GM18502 (cell line): Measurements from ENCODE around the gene PRSS1.
A peak's percentile ranks its signal among the peaks of the same experiment; 100 is the strongest.
"Not testable (repeated sequence)": the region's sequence is repeated elsewhere in the genome, so short reads cannot be mapped to it uniquely, and the experiment has no call there.

ENCODE experiments used
- ATAC-seq: cut with Tn5 transposase; IDR thresholded peaks from one replicate; pipeline ENCODE4 v1.9.1; 2021; ENCODE audit warnings: mild to moderate bottlenecking; ENCODE audit not compliant: unreplicated experiment, poor library complexity

PRSS1 gene

GRCh38 chr7:142772051-142772450, 22.8 kb downstream of the PRSS1 start:
- no peak for ATAC-seq

- ATAC-seq = no peak
Measured at GRCh38 chr7:142772673-142773072, 23.4 kb downstream of the PRSS1 start.

- ATAC-seq = no peak
Measured at GRCh38 chr7:142773230-142773629, 24.0 kb downstream of the PRSS1 start.

DNA sequence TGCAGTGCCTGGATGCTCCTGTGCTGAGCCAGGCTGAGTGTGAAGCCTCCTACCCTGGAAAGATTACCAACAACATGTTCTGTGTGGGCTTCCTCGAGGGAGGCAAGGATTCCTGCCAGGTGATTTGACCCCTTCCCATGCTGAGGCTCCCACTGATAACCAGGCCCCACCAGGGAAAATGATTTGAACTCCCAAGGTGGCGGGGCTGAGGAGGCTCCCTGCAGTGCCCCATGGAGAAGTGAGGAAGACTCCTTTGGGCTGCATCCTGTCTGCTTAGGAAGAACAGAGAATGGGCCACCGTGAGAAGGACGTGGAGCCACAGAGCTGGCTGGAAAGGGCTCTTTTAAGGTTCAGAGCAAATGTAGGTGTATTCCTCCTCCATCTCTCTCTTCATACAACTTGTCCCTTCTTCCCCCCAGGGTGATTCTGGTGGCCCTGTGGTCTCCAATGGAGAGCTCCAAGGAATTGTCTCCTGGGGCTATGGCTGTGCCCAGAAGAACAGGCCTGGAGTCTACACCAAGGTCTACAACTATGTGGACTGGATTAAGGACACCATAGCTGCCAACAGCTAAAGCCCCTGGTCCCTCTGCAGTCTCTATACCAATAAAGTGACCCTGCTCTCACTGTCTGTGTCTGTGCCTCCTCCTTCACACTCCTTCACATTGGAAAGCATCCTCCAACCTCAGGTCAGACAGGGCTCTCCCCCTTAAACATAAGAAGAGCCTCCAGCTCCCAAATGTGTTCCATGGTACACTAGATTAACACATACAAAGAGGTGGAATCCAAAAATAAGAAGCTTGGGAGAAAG, 24.9 kb downstream of the PRSS1 start:
- no peak for ATAC-seq

- ATAC-seq = no peak
Measured at GRCh38 chr7:142774826-142775225, 25.6 kb downstream of the PRSS1 start.

- not testable (repeated sequence) for ATAC-seq
Measured at GRCh38 chr7:142775351-142776115, 26.3 kb downstream of the PRSS1 start.

- ATAC-seq = no peak
Measured at GRCh38 chr7:142776206-142776844, 27.1 kb downstream of the PRSS1 start.

- ATAC-seq = not testable (repeated sequence)
Measured at GRCh38 chr7:142776845-142777225, 27.6 kb downstream of the PRSS1 start.

- ATAC-seq = no peak
Measured at GRCh38 chr7:142777318-142777717, 28.0 kb downstream of the PRSS1 start.

DNA sequence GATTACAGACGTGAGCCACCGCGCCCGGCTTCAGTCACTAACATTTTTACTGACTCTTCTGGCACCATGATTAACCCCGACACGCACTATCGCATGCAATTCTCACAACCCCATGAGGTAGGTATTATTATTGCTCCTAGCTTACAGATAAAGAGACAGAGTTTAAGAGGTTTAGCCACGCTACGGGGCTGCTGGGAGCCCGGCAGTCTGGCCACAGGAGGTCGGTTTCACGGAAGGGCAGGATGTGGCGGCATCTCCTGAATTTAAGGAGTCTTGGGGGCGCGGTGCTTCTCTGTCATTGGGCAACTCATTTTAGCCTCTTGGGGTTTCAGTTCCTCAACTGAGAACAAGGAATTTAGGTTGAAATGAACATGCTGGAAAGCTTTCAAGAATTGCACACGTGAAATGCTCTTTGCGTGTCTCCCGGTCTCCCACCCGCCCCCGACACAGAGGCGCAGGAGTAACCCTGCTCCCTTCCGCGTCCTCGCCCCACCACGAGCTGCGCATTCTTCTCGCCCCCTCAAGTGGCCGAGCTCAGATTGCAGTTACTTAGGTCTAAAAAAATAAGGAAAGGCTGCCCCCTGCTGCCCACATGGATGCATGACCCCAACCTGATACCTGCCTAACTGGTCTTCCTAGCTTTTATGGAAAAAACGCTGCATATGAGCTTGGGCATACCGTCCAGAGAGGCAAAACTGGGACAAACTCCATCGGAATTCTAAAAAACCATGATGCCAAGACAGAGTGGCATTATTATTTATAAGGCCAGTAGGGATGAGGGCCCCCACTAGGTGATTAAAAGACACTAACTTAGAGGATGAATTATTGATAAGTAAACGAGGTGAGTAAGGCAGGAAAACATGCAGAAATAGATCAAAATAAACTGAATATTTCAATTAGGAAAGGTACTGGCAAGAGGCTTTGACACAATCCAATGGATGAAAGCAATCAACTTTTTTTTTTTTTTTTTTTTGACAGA, 33.9 kb downstream of the PRSS1 start:
- peak; percentile 94 for ATAC-seq

DNA sequence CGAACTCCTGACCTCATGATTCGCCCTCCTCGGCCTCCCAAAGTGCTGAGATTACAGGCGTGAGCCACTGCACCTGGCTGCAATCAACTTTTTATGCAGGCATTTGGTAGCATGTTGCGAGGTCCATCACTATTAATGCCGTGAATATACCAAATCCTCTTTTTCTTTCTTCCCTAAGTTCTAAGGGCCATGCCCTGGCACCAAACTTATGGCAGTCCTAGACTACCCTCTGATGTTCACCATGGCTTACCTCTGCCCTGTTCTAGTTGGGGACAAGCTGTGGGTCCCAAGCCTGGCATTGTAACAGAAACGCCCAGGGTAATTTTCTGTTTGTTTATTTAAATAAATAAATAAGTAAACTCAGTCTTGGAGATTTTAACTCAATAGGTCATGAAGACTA, 34.8 kb downstream of the PRSS1 start:
- no peak for ATAC-seq

GRCh38 chr7:142784716-142785115, 35.4 kb downstream of the PRSS1 start:
- no peak for ATAC-seq

DNA sequence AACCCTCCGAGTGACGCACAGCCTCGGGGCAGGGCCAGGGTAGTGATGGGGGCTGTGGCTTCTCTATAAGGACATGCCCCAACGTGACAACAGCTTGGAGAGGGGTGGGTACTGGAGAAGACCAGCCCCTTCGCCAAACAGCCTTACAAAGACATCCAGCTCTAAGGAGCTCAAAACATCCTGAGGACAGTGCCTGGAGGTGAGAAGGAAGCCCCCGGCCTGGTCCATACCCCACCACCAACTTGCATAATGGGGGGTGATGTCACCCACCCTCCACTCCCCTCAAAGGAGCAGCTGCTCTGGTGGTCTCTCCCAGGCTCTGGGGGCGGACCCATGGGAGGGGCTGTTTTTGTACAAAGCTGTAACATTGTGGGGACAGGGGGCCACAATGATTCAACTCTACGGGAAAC, 36.6 kb downstream of the PRSS1 start:
- no peak for ATAC-seq

DNA sequence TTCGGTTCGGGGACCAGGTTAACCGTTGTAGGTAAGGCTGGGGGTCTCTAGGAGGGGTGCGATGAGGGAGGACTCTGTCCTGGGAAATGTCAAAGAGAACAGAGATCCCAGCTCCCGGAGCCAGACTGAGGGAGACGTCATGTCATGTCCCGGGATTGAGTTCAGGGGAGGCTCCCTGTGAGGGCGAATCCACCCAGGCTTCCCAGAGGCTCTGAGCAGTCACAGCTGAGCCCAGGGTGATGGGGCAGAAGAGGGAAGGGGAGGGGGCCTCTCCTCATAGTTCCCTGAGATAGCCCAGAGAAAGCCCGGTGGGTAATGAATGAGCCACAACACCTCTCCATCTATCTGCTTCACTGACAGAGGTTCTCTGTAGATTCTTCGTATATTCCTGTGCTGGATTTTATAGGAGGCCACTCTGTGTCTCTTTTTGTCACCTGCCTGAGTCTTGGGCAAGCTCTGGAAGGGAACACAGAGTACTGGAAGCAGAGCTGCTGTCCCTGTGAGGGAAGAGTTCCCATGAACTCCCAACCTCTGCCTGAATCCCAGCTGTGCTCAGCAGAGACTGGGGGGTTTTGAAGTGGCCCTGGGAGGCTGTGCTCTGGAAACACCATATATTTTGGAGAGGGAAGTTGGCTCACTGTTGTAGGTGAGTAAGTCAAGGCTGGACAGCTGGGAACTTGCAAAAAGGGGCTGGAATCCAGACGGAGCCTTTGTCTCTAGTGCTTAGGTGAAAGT, 37.9 kb downstream of the PRSS1 start:
- no peak for ATAC-seq

GRCh38 chr7:142787783-142788182, 38.5 kb downstream of the PRSS1 start:
- no peak for ATAC-seq

DNA sequence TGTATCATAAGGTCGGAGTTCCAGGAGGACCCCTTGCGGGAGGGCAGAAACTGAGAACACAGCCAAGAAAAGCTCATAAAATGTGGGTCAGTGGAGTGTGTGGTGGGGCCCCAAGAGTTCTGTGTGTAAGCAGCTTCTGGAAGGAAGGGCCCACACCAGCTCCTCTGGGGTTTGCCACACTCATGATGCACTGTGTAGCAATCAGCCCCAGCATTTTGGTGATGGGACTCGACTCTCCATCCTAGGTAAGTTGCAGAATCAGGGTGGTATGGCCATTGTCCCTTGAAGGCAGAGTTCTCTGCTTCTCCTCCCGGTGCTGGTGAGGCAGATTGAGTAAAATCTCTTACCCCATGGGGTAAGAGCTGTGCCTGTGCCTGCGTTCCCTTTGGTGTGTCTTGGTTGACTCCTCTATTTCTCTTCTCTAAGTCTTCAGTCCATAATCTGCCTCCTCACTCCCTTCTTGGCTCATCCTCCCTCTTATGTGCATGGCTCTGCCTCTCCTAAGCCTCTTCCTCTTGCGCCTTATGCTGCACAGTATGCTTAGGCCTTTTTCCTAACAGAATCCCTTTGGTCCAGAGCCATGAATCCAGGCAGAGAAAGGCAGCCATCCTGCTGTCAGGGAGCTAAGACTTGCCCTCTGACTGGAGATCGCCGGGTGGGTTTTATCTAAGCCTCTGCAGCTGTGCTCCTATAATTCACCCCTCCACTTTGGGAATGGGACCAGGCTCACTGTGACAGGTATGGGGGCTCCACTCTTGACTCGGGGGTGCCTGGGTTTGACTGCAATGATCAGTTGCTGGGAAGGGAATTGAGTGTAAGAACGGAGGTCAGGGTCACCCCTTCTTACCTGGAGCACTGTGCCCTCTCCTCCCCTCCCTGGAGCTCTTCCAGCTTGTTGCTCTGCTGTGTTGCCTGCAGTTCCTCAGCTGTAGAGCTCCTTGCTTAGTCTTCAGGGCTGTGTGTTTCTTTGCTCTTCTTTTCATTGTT, 39.3 kb downstream of the PRSS1 start:
- ATAC-seq = no peak

DNA sequence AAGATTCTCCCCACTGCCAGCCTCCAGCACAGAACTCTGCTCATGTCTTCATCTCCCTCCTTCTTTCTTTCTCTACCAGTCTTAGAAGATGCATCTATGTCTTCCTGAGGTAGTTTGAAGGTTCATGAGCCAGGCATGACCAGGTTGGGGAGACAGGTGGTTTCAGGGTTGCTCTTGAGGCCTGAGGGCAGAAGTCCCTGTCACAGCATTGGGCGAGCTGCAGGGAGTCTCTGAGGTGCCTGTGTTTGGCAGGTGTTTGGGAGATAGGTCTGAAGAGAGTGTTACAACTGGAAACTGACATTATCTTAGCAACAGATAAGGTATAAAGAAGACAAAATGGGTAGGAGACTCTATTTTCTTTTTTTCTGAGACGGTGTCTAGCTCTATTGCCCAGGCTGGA, 40.2 kb downstream of the PRSS1 start:
- ATAC-seq = no peak

DNA sequence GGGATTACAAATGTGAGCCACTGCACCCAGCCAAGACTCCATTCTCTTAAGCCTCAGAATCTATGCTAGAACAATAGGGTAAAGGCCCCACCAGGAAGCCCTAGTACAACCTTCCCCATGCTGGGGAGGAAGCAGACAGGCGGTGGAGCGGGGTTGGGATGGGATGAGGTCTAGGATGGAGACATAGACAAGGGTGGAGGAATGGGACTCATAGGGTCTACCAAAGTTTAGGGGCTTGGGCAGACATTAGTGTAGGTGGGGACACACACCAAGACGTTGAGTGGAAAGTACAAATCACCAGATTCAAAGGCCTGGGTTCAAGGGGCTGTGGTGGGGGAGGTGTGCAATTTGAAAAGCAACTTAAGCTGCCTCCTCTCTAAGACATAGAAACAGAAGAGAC, 40.8 kb downstream of the PRSS1 start:
- ATAC-seq = no peak
